ENCODE results near the gene ENTREP1.

ENTREP1 gene

DNA sequence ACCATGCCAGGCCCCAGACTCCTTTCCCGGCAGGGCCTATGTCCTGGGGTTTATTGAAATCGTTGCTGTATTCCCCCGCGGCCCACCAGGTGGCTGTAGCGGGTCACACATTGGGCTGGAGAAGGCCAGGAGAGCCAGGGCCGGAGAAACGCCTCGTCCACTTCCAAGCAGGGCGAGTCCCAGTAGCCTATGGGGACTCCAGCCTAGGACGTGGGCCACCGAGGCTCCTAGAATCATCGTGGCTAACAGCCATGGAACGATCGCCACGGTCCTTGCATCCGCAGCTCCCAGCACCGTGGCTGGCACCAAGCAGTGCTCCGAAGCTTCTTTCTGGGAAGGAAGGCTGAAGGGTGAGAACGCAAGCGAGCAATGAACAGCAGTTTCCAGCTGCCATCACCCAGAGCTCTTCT, 87.7 kb downstream of the ENTREP1 start:
- Histone ChIP-seq H3K79me2 (ENCODE audit: control insufficient read depth, low read length) (no peaks in the 10 kb centered on the region), H3F3A (ENCODE audit: control insufficient read depth, insufficient read depth) (no peaks in the 10 kb centered on the region), H4K20me1 (ENCODE audit: control insufficient read depth, insufficient read depth, low read depth, low read length) (no peaks in the 10 kb centered on the region), H3K9me3 (ENCODE audit: control insufficient read depth, insufficient read depth, low read length) (no peaks in the 10 kb centered on the region), H3K9me2 (replicated peaks; ENCODE audit: control insufficient read depth, low read length) (no peaks in the 10 kb centered on the region), H3K4me3 (ENCODE audit: low read length) (no peak overlapping the region), H3K27ac (ENCODE audit: low read depth, low read length) (no peak overlapping the region), H3K4me1 (ENCODE audit: control insufficient read depth, low read length) (no peaks in the 10 kb centered on the region), H3K27me3 (ENCODE audit: control insufficient read depth, low read length) (no peaks in the 10 kb centered on the region), H3K36me3 (ENCODE audit: control insufficient read depth, low read length) (no peaks in the 10 kb centered on the region), H3K4me2 (ENCODE audit: low read length) (no peak overlapping the region)
- TF ChIP-seq EZH2phosphoT487 (IDR thresholded peaks at IDR 0.05; ENCODE audit: borderline replicate concordance, low read length), result no peak
- TF ChIP-seq, protein P1, sequence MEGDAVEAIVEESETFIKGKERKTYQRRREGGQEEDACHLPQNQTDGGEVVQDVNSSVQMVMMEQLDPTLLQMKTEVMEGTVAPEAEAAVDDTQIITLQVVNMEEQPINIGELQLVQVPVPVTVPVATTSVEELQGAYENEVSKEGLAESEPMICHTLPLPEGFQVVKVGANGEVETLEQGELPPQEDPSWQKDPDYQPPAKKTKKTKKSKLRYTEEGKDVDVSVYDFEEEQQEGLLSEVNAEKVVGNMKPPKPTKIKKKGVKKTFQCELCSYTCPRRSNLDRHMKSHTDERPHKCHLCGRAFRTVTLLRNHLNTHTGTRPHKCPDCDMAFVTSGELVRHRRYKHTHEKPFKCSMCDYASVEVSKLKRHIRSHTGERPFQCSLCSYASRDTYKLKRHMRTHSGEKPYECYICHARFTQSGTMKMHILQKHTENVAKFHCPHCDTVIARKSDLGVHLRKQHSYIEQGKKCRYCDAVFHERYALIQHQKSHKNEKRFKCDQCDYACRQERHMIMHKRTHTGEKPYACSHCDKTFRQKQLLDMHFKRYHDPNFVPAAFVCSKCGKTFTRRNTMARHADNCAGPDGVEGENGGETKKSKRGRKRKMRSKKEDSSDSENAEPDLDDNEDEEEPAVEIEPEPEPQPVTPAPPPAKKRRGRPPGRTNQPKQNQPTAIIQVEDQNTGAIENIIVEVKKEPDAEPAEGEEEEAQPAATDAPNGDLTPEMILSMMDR (IDR thresholded peaks at IDR 0.05; ENCODE audit: low read depth, low read length, poor library complexity, severe bottlenecking), result peak; percentile 38

DNA sequence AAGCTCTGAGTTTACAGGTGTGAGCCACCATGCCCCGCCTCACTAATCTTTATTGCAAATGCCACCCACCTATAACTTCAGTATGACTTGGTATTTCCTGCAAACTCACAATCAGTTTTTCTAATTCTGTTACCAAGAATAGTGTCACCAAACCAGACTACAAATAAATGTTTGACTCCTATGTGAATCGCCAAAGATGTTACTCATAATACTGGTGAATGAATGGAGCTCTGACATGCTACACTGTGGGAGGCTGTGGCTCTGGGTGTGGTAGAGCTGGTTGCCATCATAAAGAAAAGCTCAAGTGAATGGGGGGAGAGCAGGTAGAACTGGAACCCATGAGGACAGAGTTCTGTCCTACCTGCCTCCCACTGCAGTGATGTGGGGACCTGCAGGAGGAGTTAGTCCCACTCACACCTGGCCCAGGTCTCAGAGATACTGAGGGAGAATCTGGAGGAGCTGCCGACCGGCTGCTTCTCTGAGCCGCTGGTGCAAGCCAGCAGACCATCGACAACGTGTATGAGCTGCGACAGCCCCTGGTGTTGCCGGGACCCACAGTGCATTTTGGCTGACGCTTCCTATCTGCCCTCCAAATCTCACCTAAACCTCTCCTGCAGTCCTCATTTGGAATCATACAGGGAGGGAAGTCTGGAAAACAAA, 95.7 kb downstream of the ENTREP1 start:
- Histone ChIP-seq H3K79me2 (ENCODE audit: control insufficient read depth, low read length) (no peaks in the 10 kb centered on the region), H3K4me2 (ENCODE audit: low read length) (no peak overlapping the region), H3K27me3 (ENCODE audit: control insufficient read depth, low read length) (no peaks in the 10 kb centered on the region), H3K27ac (ENCODE audit: low read depth, low read length) (no peak overlapping the region), H3K4me1 (ENCODE audit: control insufficient read depth, low read length) (no peaks in the 10 kb centered on the region), H4K20me1 (ENCODE audit: control insufficient read depth, insufficient read depth, low read depth, low read length) (no peaks in the 10 kb centered on the region), H3F3A (ENCODE audit: control insufficient read depth, insufficient read depth) (no peaks in the 10 kb centered on the region), H3K4me3 (ENCODE audit: low read length) (no peak overlapping the region), H3K36me3 (ENCODE audit: control insufficient read depth, low read length) (no peaks in the 10 kb centered on the region), H3K9me3 (ENCODE audit: control insufficient read depth, insufficient read depth, low read length) (no peaks in the 10 kb centered on the region), H3K9me2 (replicated peaks; ENCODE audit: control insufficient read depth, low read length) (no peaks in the 10 kb centered on the region)
- no peak for TF ChIP-seq EZH2phosphoT487 (IDR thresholded peaks at IDR 0.05; ENCODE audit: borderline replicate concordance, low read length)
- TF ChIP-seq, protein P1 (IDR thresholded peaks at IDR 0.05; ENCODE audit: low read depth, low read length, poor library complexity, severe bottlenecking), result no peak

DNA sequence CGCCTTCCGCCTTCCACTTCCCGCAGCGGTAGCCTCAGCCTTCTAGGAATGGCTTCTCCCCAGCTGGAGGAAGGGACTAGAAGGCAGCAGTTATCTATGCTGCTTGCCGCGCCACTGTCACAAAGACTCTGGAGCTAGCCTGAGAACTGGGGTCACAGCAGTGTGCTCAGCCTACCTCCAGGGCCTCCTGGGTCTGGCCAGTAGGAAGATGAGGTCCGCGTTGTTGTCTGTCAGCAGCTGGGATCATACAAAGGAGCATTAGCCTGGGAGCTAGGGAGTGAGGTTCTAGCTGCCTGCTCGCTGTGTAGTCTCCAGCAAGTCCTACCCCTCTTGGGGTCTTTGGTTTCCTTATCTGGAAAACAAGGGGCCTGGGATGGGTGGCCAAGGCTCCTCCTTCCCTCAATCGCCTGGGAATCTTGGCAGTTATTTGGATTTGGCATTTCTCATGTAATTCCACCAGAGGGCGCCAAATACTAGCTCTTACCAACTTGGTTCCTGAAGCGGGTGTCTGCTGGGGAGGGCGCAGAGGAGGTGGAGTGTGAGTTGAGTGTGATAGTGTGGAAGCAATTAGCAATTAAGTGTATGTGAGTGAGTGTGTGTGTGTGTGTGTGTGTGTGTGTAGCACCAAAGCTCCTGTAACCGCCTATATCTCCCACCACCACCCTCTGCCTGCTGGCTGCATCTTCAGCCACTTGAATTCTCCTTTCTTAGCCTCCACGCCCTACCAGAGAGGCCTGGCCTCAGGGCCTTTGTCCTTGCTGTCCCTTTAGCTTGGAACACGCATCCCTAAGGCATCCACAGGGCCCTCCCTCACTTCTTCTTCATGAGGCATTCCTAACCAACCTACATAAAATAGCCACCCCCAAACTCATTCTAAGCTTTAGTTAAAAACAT, 97.1 kb downstream of the ENTREP1 start:
- Histone ChIP-seq H3K27ac (ENCODE audit: low read depth, low read length) (no peak overlapping the region), H3K4me1 (ENCODE audit: control insufficient read depth, low read length) (no peaks in the 10 kb centered on the region), H3K4me3 (ENCODE audit: low read length) (no peak overlapping the region), H4K20me1 (ENCODE audit: control insufficient read depth, insufficient read depth, low read depth, low read length) (no peaks in the 10 kb centered on the region), H3K27me3 (ENCODE audit: control insufficient read depth, low read length) (no peaks in the 10 kb centered on the region), H3K79me2 (ENCODE audit: control insufficient read depth, low read length) (no peaks in the 10 kb centered on the region), H3K4me2 (ENCODE audit: low read length) (no peak overlapping the region), H3K9me2 (replicated peaks; ENCODE audit: control insufficient read depth, low read length) (no peaks in the 10 kb centered on the region), H3K9me3 (ENCODE audit: control insufficient read depth, insufficient read depth, low read length) (no peaks in the 10 kb centered on the region), H3F3A (ENCODE audit: control insufficient read depth, insufficient read depth) (no peaks in the 10 kb centered on the region), H3K36me3 (ENCODE audit: control insufficient read depth, low read length) (no peaks in the 10 kb centered on the region)
- TF ChIP-seq EZH2phosphoT487 (IDR thresholded peaks at IDR 0.05; ENCODE audit: borderline replicate concordance, low read length), result no peak
- TF ChIP-seq, protein P1 (IDR thresholded peaks at IDR 0.05; ENCODE audit: low read depth, low read length, poor library complexity, severe bottlenecking), result peak; percentile 91
